Activated B cell treated with CpG ODN at 0.5 μM for 24 hours (primary cell): Measurements from ENCODE around the gene RAD18. TPM values are rescaled to one million over a fixed set of nuclear protein-coding genes. Genes with fewer than 3 reads are reported as not detected.

Experiments used
- ATAC-seq: fragments of 200-7000 bp; cut with Tn5 transposase; one replicate; pipeline ENCODE4 v1.10.0; 2021; ENCODE audit warnings: low read depth, mild to moderate bottlenecking, moderate library complexity
- CTCF ChIA-PET: fragments of 350-600 bp; sonication (Branson Sonifier 250); formaldehyde crosslinking; loops from one replicate; lab custom pipeline; 2021; ENCODE audit warnings: antibody characterized with exemption; lab: Charles Lee
- POLR2A ChIA-PET: fragments of 350-600 bp; sonication (Branson Sonifier 250); formaldehyde crosslinking; loops from one replicate; lab custom pipeline; 2021; ENCODE audit warnings: antibody characterized with exemption; lab: Charles Lee
- DNase-seq: peaks from one replicate; pipeline ENCODE4 v3.0.0; 2022
- H3K27ac Mint-ChIP-seq: one replicate; pipeline ENCODE4 v1.8.0; 2020; ENCODE audit warnings: mixed read lengths
- H3K27me3 Mint-ChIP-seq: one replicate; pipeline ENCODE4 v1.8.0; 2021; ENCODE audit warnings: mixed read lengths
- H3K36me3 Mint-ChIP-seq: one replicate; pipeline ENCODE4 v1.8.0; 2021; ENCODE audit warnings: low read depth, mixed read lengths
- H3K4me1 Mint-ChIP-seq: one replicate; pipeline ENCODE4 v1.8.0; 2021; ENCODE audit warnings: mixed read lengths
- H3K4me3 Mint-ChIP-seq: one replicate; pipeline ENCODE4 v1.8.0; 2020; ENCODE audit warnings: mild to moderate bottlenecking, mixed read lengths
- H3K9me3 Mint-ChIP-seq: one replicate; pipeline ENCODE4 v1.8.0; 2020; ENCODE audit warnings: mixed read lengths
- CTCF ChIP-seq: fragments of 200-600 bp; IDR thresholded peaks from one replicate; pipeline ENCODE4 v1.8.0; 2022; ENCODE audit warnings: antibody characterized with exemption, mild to moderate bottlenecking
- intact Hi-C: fragments of 100-400 bp; cut with micrococcal nuclease; formaldehyde crosslinking; loops from one replicate; pipeline ENCODE4 v1.15.1; 2024
- total RNA-seq: library from RNA; stranded (reverse); gene quantifications from 2 replicates; pipeline ENCODE4 v1.2.3, GENCODE V29; 2022

RAD18 gene
- total RNA-seq, 1 donor from 2014 or later = 21.6 TPM

- intact Hi-C loops = no loop called here
- TF ChIP-seq CTCF = no peak
- Mint-ChIP-seq H3K9me3 (no peaks in the 10 kb centered on the region), H3K27ac (no peak overlapping the region), H3K4me1 (peaks cover 2% of the 10 kb centered on the region), H3K27me3 (no peaks in the 10 kb centered on the region), H3K36me3 (no peaks in the 10 kb centered on the region), H3K4me3 (no peak overlapping the region)
- POLR2A ChIA-PET = no interaction called here
- ATAC-seq (no peak), DNase-seq (no peak)
- CTCF ChIA-PET = no interaction called here
Measured at GRCh38 chr3:8869613-8870012, 93.7 kb downstream of the RAD18 start.

DNA sequence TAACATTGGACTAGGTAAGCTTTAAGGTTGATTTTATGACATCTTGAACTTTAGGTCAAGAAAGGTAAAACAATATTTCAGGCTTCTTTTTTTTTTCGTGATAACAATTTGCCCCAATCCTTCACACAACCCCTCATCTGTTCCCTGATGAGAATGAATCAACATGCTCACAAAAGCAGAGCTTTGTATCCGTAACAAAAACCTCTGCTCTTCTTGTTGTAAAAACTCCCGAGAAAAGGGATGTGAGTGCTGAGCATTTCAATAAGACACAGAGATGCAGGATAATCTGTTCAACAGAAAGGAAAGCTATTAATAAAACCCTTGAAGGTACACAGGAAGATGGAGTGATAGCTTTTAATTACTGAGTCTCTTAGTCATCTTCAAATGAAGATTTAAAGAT lies 94.3 kb downstream of the RAD18 start:
- no peak for DNase-seq
- CTCF ChIA-PET = no interaction called here
- no peaks in the 10 kb centered on the region for H3K27me3 Mint-ChIP-seq
- TF ChIP-seq CTCF = no peak
- no peak overlapping the region for H3K4me3 Mint-ChIP-seq
- intact Hi-C loops = no loop called here
- H3K9me3 Mint-ChIP-seq = no peaks in the 10 kb centered on the region
- H3K36me3 Mint-ChIP-seq = no peaks in the 10 kb centered on the region
- POLR2A ChIA-PET = interaction anchor here (0.6 kb wide), 1 partner anchor 163 kb away, joined by 4 read pairs; no protein-coding TSS in a partner anchor
- ATAC-seq = no peak
- H3K4me1 Mint-ChIP-seq = peaks cover 3% of the 10 kb centered on the region
- H3K27ac Mint-ChIP-seq = no peak overlapping the region

- peaks cover 3% of the 10 kb centered on the region for H3K4me1 Mint-ChIP-seq
- H3K36me3 Mint-ChIP-seq = no peaks in the 10 kb centered on the region
- ChIA-PET POLR2A (no interaction called here), CTCF (no interaction called here)
- TF ChIP-seq CTCF = no peak
- DNase-seq (no peak), ATAC-seq (no peak)
- H3K27me3 Mint-ChIP-seq = no peaks in the 10 kb centered on the region
- H3K27ac Mint-ChIP-seq = no peak overlapping the region
- intact Hi-C loops = no loop called here
- H3K9me3 Mint-ChIP-seq = no peaks in the 10 kb centered on the region
- H3K4me3 Mint-ChIP-seq = no peak overlapping the region
Measured at GRCh38 chr3:8867646-8868045, 95.6 kb downstream of the RAD18 start.

GRCh38 chr3:8865697-8866096 lies 97.6 kb downstream of the RAD18 start:
- no peak overlapping the region for H3K27ac Mint-ChIP-seq
- ChIA-PET POLR2A (no interaction called here), CTCF (no interaction called here)
- H3K9me3 Mint-ChIP-seq = no peaks in the 10 kb centered on the region
- peaks cover 3% of the 10 kb centered on the region for H3K4me1 Mint-ChIP-seq
- intact Hi-C loops = no loop called here
- no peak for ATAC-seq
- no peak for DNase-seq
- no peaks in the 10 kb centered on the region for H3K27me3 Mint-ChIP-seq
- no peaks in the 10 kb centered on the region for H3K36me3 Mint-ChIP-seq
- TF ChIP-seq CTCF = no peak
- H3K4me3 Mint-ChIP-seq = no peak overlapping the region

GRCh38 chr3:8864402-8865350 lies 98.6 kb downstream of the RAD18 start:
- H3K9me3 Mint-ChIP-seq = no peaks in the 10 kb centered on the region
- DNase-seq = no peak
- intact Hi-C loops = no loop called here
- H3K36me3 Mint-ChIP-seq = no peaks in the 10 kb centered on the region
- ATAC-seq = no peak
- no peaks in the 10 kb centered on the region for H3K27me3 Mint-ChIP-seq
- no peak for TF ChIP-seq CTCF
- no peak overlapping the region for H3K27ac Mint-ChIP-seq
- ChIA-PET CTCF (no interaction called here), POLR2A (no interaction called here)
- H3K4me3 Mint-ChIP-seq = no peak overlapping the region
- peaks cover 3% of the 10 kb centered on the region for H3K4me1 Mint-ChIP-seq
